A673 (cell line): ENCODE results near the gene KCNA2.

Source experiments
- CTCF ChIP-seq: fragments of 300-800, 200-600 bp; sonication (generic); conservative IDR thresholded peaks from 2 replicates; pipeline ENCODE4 v1.5.1; 2017; ENCODE audit warnings: low read depth, mild to moderate bottlenecking, antibody characterized with exemption, low read length, moderate library complexity, mixed read lengths
- EZH2 ChIP-seq: fragments of 200-600 bp; sonication (generic); IDR thresholded peaks from 2 replicates; pipeline ENCODE4 v1.6.1; 2017; ENCODE audit warnings: borderline replicate concordance, low read depth, mild to moderate bottlenecking, mixed read lengths, antibody characterized with exemption, low read length; ENCODE audit not compliant: poor library complexity, severe bottlenecking

DNA sequence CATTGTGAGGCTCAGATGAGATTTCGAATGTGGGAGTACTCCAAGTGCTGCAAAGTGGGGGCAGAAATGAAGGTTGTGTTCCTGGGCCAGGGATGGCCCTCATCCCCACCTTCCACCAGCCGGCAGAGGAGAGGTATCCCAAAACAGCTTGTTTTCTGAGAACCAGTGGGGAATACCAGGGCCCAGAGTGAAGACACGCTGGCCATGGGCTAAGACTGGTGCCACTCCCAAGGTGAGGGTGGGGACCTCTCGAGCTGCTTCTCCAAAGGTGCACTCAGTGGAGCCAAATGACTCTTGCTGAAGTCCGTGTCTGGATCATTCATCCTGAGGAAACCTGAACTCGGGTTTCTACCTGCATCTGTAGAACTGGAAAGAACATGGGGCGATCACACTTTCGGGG is 22.1 kb downstream of the KCNA2 start:
- TF ChIP-seq CTCF (no peak), EZH2 (no peak)
